ENCODE data around the gene PTCRA.
"Not testable (repeated sequence)": the region's sequence is repeated elsewhere in the genome, so short reads cannot be mapped to it uniquely, and the experiment has no call there.

PTCRA gene

DNA sequence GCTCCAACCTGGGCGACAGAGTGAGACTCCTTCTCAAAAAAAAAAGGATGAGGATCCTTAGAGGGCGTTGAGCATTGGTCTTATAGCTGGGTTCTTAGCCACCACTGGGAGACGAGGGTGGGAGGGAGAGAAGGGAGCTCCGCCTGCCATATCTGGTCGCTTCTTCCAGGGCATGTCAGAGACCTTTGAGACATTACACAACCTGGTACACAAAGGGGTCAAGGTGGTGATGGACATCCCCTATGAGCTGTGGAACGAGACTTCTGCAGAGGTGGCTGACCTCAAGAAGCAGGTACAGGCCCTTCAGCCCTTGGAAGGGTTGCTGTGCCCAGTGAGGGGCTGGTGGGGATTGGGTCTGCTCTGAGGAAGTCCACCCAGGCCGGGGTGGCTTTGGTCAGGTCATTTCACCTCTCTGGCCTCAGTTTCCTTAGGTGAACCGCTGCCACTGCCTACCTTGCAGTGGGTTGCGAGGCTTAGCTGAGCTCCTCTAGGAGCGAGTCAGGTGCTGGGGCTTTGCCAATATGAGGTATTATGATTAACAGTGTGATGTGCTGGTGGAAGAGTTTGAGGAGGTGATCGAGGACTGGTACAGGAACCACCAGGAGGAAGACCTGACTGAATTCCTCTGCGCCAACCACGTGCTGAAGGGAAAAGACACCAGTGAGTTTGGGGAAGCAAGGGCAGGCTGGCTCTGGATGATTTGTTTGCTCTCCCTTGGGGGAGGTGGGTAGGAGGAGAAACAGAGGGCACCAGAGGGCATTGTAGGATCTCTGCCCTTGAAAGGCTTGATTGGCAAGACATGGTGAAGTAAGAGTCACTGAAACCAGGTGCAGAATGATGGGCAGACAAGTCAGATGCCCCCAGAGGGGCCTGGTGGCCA lies 21.9 kb downstream of the PTCRA start:
- no peak for DNase-seq (ENCODE audit: low read depth)
- H3K4me3 ChIP-seq (ENCODE audit: low read depth, low read length): no peak overlapping the region
- in situ Hi-C loops (cut with HindIII; ENCODE audit: low sequenced_read_pairs): no loop called here
- TF ChIP-seq, protein P1, sequence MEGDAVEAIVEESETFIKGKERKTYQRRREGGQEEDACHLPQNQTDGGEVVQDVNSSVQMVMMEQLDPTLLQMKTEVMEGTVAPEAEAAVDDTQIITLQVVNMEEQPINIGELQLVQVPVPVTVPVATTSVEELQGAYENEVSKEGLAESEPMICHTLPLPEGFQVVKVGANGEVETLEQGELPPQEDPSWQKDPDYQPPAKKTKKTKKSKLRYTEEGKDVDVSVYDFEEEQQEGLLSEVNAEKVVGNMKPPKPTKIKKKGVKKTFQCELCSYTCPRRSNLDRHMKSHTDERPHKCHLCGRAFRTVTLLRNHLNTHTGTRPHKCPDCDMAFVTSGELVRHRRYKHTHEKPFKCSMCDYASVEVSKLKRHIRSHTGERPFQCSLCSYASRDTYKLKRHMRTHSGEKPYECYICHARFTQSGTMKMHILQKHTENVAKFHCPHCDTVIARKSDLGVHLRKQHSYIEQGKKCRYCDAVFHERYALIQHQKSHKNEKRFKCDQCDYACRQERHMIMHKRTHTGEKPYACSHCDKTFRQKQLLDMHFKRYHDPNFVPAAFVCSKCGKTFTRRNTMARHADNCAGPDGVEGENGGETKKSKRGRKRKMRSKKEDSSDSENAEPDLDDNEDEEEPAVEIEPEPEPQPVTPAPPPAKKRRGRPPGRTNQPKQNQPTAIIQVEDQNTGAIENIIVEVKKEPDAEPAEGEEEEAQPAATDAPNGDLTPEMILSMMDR (IDR thresholded peaks at IDR 0.05; ENCODE audit: low read depth, low read length, missing control alignments): no peak

DNA sequence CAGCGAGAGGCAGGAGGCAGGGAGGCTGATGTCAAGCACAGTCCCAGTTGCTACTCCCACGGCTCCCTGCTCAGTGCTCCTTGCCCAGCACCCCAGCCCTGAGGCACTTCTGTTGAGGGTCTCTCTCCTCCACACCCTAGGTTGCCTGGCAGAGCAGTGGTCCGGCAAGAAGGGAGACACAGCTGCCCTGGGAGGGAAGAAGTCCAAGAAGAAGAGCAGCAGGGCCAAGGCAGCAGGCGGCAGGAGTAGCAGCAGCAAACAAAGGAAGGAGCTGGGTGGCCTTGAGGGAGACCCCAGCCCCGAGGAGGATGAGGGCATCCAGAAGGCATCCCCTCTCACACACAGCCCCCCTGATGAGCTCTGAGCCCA lies 22.6 kb downstream of the PTCRA start:
- in situ Hi-C loops (cut with HindIII; ENCODE audit: low sequenced_read_pairs): no loop called here
- H3K4me3 ChIP-seq (ENCODE audit: low read depth, low read length): no peak overlapping the region
- DNase-seq (ENCODE audit: low read depth): no peak
- TF ChIP-seq, protein P1 (IDR thresholded peaks at IDR 0.05; ENCODE audit: low read depth, low read length, missing control alignments): no peak

DNA sequence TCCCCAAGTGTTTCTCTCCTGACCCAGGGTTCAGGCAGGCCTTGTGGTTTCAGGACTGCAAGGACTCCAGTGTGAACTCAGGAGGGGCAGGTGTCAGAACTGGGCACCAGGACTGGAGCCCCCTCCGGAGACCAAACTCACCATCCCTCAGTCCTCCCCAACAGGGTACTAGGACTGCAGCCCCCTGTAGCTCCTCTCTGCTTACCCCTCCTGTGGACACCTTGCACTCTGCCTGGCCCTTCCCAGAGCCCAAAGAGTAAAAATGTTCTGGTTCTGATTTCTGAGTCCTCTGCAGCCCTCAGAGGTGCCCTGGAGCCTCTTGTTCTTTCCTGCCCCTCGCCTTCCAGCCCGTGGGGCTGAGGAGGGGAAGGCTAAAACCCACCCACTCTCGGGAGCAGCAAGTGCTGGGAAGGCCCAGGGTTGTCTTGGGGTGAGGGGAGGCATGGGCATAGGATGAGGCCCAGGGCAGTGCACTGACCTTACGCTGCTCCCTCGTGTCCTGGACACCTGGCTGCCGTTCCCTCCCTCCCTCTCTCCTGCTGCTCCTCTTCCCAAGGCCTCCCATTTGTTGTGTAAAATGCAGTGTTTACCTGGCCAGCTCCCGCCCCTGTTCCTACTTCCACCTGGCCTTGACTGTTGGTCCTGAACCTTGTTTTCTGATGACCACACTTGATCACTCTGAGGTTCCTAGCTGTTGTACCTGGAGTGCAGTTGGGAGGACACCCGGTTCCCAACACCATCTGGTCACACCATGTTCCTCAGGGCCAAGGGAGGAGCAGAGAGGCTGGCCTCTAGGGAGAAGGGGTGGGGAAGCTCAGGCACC lies 23.3 kb downstream of the PTCRA start:
- in situ Hi-C loops (cut with HindIII; ENCODE audit: low sequenced_read_pairs): no loop called here
- no peak for DNase-seq (ENCODE audit: low read depth)
- no peak overlapping the region for H3K4me3 ChIP-seq (ENCODE audit: low read depth, low read length)
- TF ChIP-seq, protein P1 (IDR thresholded peaks at IDR 0.05; ENCODE audit: low read depth, low read length, missing control alignments): no peak

DNA sequence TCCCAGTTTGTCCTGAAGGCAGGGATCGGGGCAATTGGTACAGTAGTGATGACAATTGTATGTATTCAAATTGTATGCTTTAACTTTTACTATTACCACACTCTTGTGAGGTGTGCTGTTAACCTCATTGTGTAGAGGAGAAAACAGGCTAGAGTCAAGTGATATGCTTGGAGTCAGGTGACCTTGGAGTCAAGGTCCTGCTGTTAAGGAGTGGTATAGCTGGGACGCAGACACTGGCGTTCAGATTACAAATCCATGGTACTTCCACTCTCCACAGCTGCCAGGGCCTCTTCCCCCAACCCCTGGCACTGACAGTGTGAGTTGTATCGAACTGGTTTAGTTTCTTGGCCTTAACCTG lies 23.9 kb downstream of the PTCRA start:
- TF ChIP-seq, protein P1 (IDR thresholded peaks at IDR 0.05; ENCODE audit: low read depth, low read length, missing control alignments): no peak
- DNase-seq (ENCODE audit: low read depth): no peak
- in situ Hi-C loops (cut with HindIII; ENCODE audit: low sequenced_read_pairs): no loop called here
- H3K4me3 ChIP-seq (ENCODE audit: low read depth, low read length): no peak overlapping the region

DNA sequence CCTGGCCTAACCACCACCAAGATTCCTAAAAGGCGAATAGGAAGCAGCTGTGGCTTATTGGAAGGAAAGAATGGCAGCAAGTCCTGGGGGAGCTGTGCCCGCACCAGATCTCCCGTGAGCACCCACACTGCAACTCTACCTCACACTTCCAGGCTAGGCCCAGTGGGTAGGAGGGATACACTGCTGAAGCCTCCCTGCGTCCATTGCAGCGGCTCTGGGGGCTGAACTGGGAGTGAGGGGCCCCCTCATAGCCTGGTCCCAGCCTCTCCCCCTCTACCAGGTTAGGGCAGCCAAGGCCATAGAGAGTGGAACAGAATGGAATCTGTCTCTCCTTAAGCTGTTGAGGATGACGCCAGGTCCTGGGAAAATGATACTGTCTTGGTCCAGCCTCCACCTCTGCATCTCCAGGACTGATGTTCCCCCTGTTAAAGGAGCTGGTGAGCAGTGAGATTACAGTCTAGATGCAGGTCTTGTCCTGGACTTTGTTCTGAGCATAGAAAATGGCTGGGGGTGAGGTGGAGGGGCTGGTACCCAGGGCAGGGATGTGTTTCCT lies 24.7 kb downstream of the PTCRA start:
- no peak for DNase-seq (ENCODE audit: low read depth)
- H3K4me3 ChIP-seq (ENCODE audit: low read depth, low read length): no peak overlapping the region
- in situ Hi-C loops (cut with HindIII; ENCODE audit: low sequenced_read_pairs): no loop called here
- TF ChIP-seq, protein P1 (IDR thresholded peaks at IDR 0.05; ENCODE audit: low read depth, low read length, missing control alignments): no peak

DNA sequence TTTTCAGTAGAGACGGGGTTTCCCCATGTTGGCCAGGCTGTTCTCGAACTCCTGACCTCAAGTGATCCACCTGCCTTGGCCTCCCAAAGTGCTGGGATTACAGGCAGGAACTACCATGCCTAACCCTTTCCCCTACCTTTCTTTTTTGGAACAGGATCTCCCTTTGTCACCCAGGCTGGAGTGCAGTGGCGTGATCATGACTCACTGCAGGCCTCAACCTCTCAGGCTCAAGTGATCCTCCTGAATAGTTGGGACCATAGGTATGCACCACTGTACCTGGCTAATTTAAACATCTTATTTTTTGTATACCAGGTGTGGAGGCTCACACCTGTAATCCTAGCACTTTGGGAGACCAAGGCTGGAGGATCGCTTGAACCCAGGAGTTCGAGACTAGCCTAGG lies 25.5 kb downstream of the PTCRA start:
- DNase-seq (ENCODE audit: low read depth); H3K4me3 ChIP-seq (ENCODE audit: low read depth, low read length); in situ Hi-C loops (cut with HindIII; ENCODE audit: low sequenced_read_pairs): not testable (repeated sequence)
